ENCODE results near the gene ANKRD35. TPM values are rescaled to one million over a fixed set of nuclear protein-coding genes. Genes with fewer than 3 reads are reported as not detected.

ANKRD35 gene
- total and polyA plus RNA-seq, 10 of the 15 experiments (the other 5 are each of a cell fraction or from before 2014, with no cell fraction given), result 0.01 to 0.08 TPM; not detected in 8

DNA sequence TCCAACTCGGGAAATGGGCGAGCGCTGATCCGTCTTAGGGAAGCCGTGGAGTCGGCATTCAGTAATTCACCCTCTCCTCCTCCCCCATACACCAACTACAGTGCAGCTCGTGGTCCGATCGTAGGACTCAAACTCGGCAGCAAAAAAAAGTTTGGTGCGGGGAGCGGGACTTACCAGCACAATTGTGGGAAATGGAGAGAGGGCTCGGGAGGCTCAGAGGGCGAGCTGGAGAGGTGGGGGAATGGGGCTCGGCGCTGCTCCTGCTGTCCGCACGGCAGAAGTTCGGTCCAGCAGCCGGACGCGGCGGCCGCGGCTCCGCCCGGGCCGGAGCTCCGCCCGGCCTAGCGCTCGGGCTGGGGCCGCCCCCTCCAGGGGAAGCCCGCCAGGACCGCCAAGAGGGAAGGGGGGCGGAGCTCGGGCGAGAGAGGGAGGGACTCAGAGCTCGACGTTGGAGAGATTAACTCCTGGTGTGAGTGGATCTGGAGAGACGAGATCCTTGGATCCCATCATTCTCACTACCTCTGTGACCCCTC is 26.1 kb downstream of the ANKRD35 start (continued):
- TF ChIP-seq NR2F1 (conservative IDR thresholded peaks at IDR 0.05) (peak; percentile 26; the same call in 1 of the 2 replicates), POLR2AphosphoS5 (IDR thresholded peaks at IDR 0.05; ENCODE audit: low read length) (peak; percentile 37; the same call in 1 of the 2 replicates), NFXL1 (IDR thresholded peaks at IDR 0.05; ENCODE audit: borderline replicate concordance) (no peak; the same call in 1 of the 2 replicates), ESRRA (IDR thresholded peaks at IDR 0.05; ENCODE audit: low read length) (no peak), WRNIP1 (IDR thresholded peaks at IDR 0.05; ENCODE audit: borderline replicate concordance, low read depth, low read length) (no peak)
- TF ChIP-seq, protein P1, sequence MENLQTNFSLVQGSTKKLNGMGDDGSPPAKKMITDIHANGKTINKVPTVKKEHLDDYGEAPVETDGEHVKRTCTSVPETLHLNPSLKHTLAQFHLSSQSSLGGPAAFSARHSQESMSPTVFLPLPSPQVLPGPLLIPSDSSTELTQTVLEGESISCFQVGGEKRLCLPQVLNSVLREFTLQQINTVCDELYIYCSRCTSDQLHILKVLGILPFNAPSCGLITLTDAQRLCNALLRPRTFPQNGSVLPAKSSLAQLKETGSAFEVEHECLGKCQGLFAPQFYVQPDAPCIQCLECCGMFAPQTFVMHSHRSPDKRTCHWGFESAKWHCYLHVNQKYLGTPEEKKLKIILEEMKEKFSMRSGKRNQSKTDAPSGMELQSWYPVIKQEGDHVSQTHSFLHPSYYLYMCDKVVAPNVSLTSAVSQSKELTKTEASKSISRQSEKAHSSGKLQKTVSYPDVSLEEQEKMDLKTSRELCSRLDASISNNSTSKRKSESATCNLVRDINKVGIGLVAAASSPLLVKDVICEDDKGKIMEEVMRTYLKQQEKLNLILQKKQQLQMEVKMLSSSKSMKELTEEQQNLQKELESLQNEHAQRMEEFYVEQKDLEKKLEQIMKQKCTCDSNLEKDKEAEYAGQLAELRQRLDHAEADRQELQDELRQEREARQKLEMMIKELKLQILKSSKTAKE (IDR thresholded peaks at IDR 0.05; ENCODE audit: low read depth, poor library complexity, severe bottlenecking), result no peak

DNA sequence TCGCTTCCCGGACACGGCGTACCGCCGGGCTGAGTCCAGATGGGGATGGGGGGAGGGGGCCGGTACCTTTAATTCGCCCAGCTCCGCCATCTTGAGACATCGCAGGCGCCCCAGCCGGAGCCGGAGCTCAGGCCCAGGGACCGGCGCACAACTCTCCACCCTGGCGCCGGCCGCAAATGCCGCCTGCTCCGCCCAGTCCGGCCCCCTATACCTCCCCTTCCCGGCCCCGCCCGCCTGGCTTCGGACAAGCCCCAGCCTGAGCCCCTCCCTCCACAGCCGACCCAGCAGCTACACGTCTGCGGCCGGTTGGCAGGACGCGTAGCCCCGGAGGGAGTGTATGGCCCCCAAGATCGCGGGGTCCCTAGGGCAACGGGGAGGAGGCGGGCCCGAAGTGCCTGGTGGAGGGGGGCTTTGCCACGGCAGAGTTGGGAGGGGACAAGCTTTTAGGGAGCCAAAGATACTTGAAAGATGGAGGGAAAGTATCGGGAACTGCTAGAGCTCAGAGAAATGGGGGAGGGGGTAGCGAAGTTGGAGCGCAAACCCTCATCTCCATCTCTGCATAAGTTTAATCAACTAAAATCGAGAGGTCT is 26.7 kb downstream of the ANKRD35 start, which contains the start of gene PIAS3:
TSS of gene PIAS3 (minus strand) at position 181 of the 590 bp plus-strand sequence. CDS start at position 90, 91 bp downstream.
- POLR2A ChIA-PET, result interaction anchor here (0.6 to 4.4 kb wide), 22 partner anchors 10 to 251 kb away, joined by 3 to 25 read pairs (median 5); partner anchors contain the start of genes ANKRD34A, ANKRD35, GPR89A and LIX1L
- Histone ChIP-seq H4K20me1 (ENCODE audit: control insufficient read depth, insufficient read depth) (no peaks in the 10 kb centered on the region), H3K4me3 (peak within 1 kb of the TSS; percentile 82), H3K36me3 (ENCODE audit: control insufficient read depth in 2 of 2, insufficient read depth in 2 of 2, low read length in 1 of 2) (peaks cover 4% of the 10 kb centered on the region in 2 experiments; a peak in 3 of 4 replicates), H2AFZ (ENCODE audit: control insufficient read depth, low read depth, low read length) (peak within 1 kb of the TSS; percentile 81), H3K4me2 (ENCODE audit: control insufficient read depth, insufficient read depth) (peak within 1 kb of the TSS; percentile 85), H3K27ac (ENCODE audit: control insufficient read depth, insufficient read depth) (peak within 1 kb of the TSS; percentile 67), H3K27me3 (replicated peaks in 1 of 2; ENCODE audit: control insufficient read depth in 2 of 2, insufficient read depth in 2 of 2, low read length in 1 of 2) (no peaks in the 10 kb centered on the region), H3K9me3 (replicated peaks; ENCODE audit: control insufficient read depth, insufficient read depth, low read length) (no peaks in the 10 kb centered on the region), H3K9ac (ENCODE audit: control insufficient read depth, insufficient read depth, low read length) (peak within 1 kb of the TSS; percentile 68), H3K4me1 (ENCODE audit: control insufficient read depth, insufficient read depth, low read length) (no peaks in the 10 kb centered on the region), H3K79me2 (ENCODE audit: control insufficient read depth, insufficient read depth, low read length) (no peaks in the 10 kb centered on the region)
- peak; percentile 93 for ATAC-seq
- 2% methylated on average over 41 of the region's 42 CpGs for WGBS (ENCODE audit: insufficient coverage, insufficient replicate concordance, low lambda C conversion rate, missing lambda C conversion rate)
- SMC1A ChIA-PET (ENCODE audit: uncharacterized antibody, unreplicated experiment), result interaction anchor here (0.6 to 4.7 kb wide), 17 partner anchors 10 to 134 kb away, joined by 3 to 54 read pairs (median 6); partner anchors contain the start of genes ANKRD34A, LIX1L, NUDT17 and POLR3C
- BruUV-seq (replicated peaks), result no TSS peak
- intact Hi-C loops (cut with micrococcal nuclease; ENCODE audit: unreplicated experiment) (loop anchor here (1.0 kb wide), 1 partner anchor 59 kb away; the partner anchor contains the start of gene PEX11B), in situ Hi-C loops (cut with MboI) (loop anchor here (5.0 kb wide), 1 partner anchor 58 kb away; the partner anchor contains the start of gene PEX11B)
- FAIRE-seq, result peak; percentile 18
- CTCF ChIA-PET, result interaction anchor here (0.6 to 8.0 kb wide), 19 partner anchors 12 to 174 kb away, joined by 3 to 172 read pairs (median 5); partner anchors contain the start of genes ANKRD34A, ITGA10, NUDT17 and POLR3C
- DNase-seq (ENCODE audit: low read depth, low spot score), result peak; percentile 65
- RAD21 ChIA-PET (ENCODE audit: unreplicated experiment), result interaction anchor here (0.7 to 4.7 kb wide), 21 partner anchors 13 to 183 kb away, joined by 3 to 69 read pairs (median 4); partner anchors contain the start of genes ANKRD34A, HJV, ITGA10 and LIX1L
- TF ChIP-seq RUNX3 (IDR thresholded peaks at IDR 0.05; ENCODE audit: low read length), result peak; percentile 58; the same call in 1 of the 2 replicates
- TF ChIP-seq JUNB (IDR thresholded peaks at IDR 0.05), result peak; percentile 96
- peak; percentile 32 for TF ChIP-seq SP1 (IDR thresholded peaks at IDR 0.05; ENCODE audit: low read depth, low read length)
- peak; percentile 56; the same call in 1 of the 2 replicates for TF ChIP-seq TAF1 (IDR thresholded peaks at IDR 0.05; ENCODE audit: borderline replicate concordance, low read depth, low read length)
- 0 out of 2 replicates have a peak, but pooled peaks have one; percentile 17 for TF ChIP-seq CREB1 (IDR thresholded peaks at IDR 0.05; ENCODE audit: low read depth)
- TF ChIP-seq, protein P2, sequence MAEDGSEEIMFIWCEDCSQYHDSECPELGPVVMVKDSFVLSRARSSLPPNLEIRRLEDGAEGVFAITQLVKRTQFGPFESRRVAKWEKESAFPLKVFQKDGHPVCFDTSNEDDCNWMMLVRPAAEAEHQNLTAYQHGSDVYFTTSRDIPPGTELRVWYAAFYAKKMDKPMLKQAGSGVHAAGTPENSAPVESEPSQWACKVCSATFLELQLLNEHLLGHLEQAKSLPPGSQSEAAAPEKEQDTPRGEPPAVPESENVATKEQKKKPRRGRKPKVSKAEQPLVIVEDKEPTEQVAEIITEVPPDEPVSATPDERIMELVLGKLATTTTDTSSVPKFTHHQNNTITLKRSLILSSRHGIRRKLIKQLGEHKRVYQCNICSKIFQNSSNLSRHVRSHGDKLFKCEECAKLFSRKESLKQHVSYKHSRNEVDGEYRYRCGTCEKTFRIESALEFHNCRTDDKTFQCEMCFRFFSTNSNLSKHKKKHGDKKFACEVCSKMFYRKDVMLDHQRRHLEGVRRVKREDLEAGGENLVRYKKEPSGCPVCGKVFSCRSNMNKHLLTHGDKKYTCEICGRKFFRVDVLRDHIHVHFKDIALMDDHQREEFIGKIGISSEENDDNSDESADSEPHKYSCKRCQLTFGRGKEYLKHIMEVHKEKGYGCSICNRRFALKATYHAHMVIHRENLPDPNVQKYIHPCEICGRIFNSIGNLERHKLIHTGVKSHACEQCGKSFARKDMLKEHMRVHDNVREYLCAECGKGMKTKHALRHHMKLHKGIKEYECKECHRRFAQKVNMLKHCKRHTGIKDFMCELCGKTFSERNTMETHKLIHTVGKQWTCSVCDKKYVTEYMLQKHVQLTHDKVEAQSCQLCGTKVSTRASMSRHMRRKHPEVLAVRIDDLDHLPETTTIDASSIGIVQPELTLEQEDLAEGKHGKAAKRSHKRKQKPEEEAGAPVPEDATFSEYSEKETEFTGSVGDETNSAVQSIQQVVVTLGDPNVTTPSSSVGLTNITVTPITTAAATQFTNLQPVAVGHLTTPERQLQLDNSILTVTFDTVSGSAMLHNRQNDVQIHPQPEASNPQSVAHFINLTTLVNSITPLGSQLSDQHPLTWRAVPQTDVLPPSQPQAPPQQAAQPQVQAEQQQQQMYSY (CRISPR knock-in tag; IDR thresholded peaks at IDR 0.05), result no peak
- TF ChIP-seq BCL11A (IDR thresholded peaks at IDR 0.05; ENCODE audit: low read depth, low read length), result no peak
- 0 out of 4 replicates have a peak, but pooled peaks of 1 of the 2 experiments have one; percentile 12 for TF ChIP-seq EP300 (IDR thresholded peaks at IDR 0.05; ENCODE audit: borderline replicate concordance in 1 of 2, control insufficient read depth in 1 of 2, low read depth in 2 of 2, low read length in 2 of 2)
- peak; percentile 68; the same call in 1 of the 2 replicates for TF ChIP-seq NBN (IDR thresholded peaks at IDR 0.05)
- TF ChIP-seq MEF2B (IDR thresholded peaks at IDR 0.05; ENCODE audit: partially characterized antibody, poor library complexity, severe bottlenecking), result peak; percentile 51

Measured in GM12878 (cell line).